HG03066 (cell line): ENCODE results near the gene HUS1.
"Not testable (repeated sequence)": the region's sequence is repeated elsewhere in the genome, so short reads cannot be mapped to it uniquely, and the experiment has no call there.

ENCODE experiments used
- ATAC-seq: cut with Tn5 transposase; IDR thresholded peaks from one replicate; pipeline ENCODE4 v1.9.1; 2021; ENCODE audit warnings: low read depth; ENCODE audit not compliant: unreplicated experiment

Gene HUS1

GRCh38 chr7:47979145-47979831 lies at the start of gene HUS1:
Gene HUS1 (minus strand): TSS chr7:47979615. CDS start chr7:47979519, 96 bp downstream.
- peak; percentile 99 for ATAC-seq

- no peak for ATAC-seq
These were observed 49.5 kb upstream of the HUS1 start, which contains the start of gene SUN3 for GRCh38 chr7:48028938-48029337. Gene SUN3 (minus strand): TSS chr7:48029107. CDS start chr7:48028938, 169 bp downstream.

- ATAC-seq, result no peak
These were observed 46.2 kb upstream of the HUS1 start for GRCh38 chr7:48025624-48026023.

DNA sequence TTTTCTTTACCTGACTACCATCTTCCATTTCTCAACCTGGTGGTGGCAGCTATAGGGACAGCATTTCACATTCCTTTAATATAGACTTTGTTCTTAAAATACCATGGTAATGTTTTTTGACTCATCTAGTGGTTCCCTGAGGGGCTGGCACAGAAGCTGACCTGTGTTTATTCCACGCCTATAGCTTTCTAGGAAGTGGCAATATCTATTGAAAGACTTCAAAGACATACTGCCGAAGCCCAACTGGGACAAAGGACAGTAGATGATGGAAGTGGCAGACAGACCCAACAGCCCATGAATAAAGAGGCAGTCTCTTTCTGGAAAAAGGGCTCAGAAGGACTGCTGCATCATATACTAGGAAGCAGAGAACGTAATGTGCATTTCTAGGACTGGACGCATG lies 38.3 kb upstream of the HUS1 start:
- no peak for ATAC-seq

GRCh38 chr7:48016641-48017040 lies 37.2 kb upstream of the HUS1 start:
- ATAC-seq, result no peak

- no peak for ATAC-seq
These were observed 32.5 kb upstream of the HUS1 start for GRCh38 chr7:48011951-48012350.

GRCh38 chr7:48011323-48011722 lies 31.9 kb upstream of the HUS1 start:
- no peak for ATAC-seq

DNA sequence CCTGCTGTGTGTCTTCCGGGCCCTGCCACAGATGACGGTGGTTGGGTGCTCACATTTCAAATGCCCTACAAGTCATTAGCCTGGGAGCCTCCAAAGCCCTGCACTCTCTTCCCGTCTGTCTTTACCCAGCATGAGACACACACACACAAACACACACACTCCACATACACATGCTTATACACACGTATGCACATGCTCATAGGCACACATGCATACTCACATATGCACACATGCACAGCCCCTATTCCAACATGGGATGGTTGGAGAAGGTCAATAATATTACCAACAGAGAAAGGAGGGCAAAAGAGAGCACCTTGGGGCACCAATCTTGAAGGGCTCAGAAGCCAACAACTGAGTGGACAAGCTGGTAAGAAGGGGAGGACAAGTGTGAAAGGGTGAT lies 30.5 kb upstream of the HUS1 start:
- no peak for ATAC-seq

GRCh38 chr7:48009257-48009656 lies 29.8 kb upstream of the HUS1 start:
- ATAC-seq, result no peak

GRCh38 chr7:48006866-48007265 lies 27.5 kb upstream of the HUS1 start:
- no peak for ATAC-seq

GRCh38 chr7:48004638-48005037 lies 25.2 kb upstream of the HUS1 start:
- ATAC-seq, result no peak

DNA sequence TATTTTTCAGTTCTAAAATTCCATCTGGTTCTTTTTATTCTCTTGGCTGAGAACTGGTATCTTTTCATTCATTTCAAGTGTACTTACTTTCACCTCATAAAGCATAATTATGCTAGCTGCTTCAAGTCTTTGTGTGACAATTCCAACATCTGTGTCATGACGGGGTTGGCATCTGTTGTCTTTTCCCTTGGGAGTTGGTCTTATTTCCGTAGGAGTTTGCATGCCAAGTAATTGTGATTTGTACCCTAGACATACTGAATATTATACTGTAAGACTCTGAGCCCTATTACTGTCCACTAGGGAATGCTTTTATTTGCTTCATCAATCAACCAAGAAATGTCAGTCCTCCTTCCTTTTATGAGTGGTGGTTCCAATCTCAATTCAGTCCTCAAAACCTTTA lies 24.6 kb upstream of the HUS1 start:
- ATAC-seq, result no peak

- not testable (repeated sequence) for ATAC-seq
These were observed 20.7 kb upstream of the HUS1 start for GRCh38 chr7:48000164-48000563.

DNA sequence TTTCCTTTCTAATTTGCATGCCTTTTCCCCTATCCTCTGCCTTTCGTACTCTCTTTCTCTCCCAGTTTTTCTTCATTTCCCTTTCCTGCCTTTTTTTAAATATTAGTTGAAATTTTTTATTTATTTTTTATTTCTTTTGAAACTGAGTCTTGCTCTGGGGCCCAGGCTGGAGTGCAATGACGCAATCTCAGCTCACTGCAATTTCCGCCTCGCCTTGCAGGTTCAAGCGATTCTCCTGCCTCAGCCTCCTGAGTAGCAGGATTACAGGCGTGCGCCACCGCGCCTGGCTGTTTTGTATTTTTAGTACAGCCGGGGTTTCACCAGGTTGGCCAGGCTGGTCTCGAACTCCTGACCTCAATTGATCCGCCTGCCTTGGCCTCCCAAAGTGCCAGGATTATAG lies 20.0 kb upstream of the HUS1 start:
- no peak for ATAC-seq

- ATAC-seq, result no peak
These were observed 13.0 kb upstream of the HUS1 start for GRCh38 chr7:47992446-47992845.

GRCh38 chr7:47991741-47992311 lies 12.4 kb upstream of the HUS1 start:
- ATAC-seq, result peak; percentile 98

- no peak for ATAC-seq
These were observed 11.9 kb upstream of the HUS1 start for GRCh38 chr7:47991270-47991669.

- no peak for ATAC-seq
These were observed 11.2 kb upstream of the HUS1 start for GRCh38 chr7:47990592-47990991.

DNA sequence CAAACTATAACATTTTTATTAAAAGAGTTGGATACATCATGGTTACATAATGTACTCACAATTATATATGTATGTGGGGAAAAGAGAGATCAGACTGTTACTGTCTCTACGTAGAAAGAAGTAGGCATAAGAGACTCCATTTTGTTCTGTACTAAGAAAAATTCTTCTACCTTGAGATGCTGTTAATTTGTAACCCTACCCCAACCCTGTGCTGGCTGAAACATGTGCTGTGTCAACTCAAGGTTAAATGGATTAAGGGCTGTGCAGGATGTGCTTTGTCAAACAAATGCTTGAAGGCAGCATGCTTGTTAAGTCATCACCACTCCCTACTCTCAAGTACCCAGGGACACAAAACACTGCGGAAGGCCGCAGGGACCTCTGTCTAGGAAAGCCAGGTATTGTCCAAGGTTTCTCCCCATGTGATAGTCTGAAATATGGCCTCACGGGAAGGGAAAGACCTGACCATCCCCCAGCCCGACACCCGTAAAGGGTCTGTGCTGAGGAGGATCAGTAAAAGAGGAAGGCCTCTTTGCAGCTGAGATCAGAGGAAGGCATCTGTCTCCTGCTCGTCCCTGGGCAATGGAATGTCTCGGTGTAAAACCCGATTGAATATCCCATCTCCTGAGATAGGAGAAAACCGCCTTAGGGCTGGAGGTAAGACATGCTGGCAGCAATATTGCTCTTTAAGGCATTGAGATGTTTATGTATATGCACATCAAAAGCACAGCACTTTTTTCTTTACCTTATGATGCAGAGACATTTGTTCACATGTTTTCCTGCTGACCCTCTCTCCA lies 10.4 kb upstream of the HUS1 start:
- ATAC-seq, result not testable (repeated sequence)

DNA sequence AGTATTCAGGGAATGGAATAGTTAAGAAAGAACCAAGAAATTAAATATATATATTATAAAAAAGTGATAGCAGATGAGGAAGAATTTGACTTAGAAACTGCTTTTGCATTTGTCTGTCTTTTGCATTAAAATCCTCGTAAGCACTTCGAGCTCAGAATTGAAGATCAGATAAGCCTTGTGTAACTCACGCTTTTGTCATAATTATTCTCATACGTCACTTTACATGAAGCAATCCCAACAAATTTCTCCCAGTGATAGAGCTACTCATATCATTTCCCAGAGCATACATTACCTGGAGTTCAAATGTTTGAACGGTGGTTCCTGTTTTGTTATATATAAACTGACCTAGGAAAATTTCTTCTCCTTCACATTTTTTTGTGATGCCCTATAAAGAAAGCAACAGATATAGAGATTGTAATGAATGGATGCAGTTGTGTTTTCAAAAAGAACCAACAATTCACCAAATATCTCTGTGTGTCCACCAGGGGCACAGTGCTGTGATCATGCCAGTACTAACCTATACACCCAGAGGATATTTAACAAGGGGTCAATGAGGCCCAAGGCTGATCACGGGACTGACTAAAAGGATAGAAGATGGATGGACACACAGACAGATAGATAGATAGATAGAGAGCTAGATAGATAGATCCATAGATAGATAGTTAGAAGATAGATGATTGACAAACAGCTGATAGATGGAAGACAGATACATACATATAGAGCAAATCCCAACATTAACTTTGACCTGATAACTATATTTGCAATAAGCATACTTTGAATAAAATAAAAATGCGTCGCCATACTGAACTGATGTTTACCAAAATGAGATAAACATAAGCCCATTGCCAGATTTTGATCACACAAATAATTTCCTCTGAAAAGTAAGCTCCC lies 9.3 kb upstream of the HUS1 start:
- no peak for ATAC-seq

DNA sequence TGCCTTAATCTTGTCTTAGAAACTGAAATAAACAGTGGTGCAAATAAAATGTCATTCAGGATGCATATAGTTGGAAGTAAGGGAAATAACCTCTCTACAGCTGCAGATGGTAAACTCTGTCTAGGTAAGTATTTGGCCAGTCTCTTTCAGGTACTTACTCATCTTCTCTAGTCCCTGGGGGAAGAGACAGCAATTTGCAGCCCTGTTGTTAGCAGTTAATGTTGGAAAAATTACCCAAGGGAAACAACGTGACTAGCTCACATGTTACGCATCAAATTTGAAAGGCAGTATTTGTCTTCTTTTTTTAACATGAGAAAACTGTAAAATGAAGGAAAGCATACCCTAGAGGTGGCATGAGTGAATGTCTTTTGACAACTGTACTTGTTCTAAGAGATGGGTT lies 3.2 kb upstream of the HUS1 start:
- ATAC-seq, result no peak
